NCI-H1417 treated with DMSO at 0.1 percent for 48 hours (cell line): ENCODE measurements around the gene ALPK3.
A peak's percentile ranks its signal among the peaks of the same experiment; 100 is the strongest.

Experiments used
- DNase-seq: peaks from one replicate; lab custom pipeline; 2025; lab: John Stamatoyannopoulos, UW

The ALPK3 gene

DNA sequence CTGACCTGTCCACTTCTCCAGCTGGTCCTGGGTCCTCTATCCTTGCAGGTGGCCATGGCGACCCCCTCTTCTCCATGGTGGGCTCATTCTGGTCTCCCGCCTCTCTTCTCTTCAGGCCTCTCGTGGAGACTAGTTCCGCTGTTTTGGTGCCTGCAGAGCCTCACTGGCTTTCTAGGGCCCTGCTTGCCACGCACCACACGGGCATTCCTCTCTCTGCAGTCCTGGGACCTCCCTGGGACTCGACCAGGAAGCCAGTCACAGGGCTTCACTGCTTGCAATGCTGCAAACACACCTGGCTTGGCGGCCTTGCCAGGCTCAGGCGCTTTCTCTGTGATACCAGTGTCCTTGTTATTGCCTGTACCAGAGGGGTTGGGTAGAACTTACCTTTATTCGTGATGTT, 76.5 kb downstream of the ALPK3 start:
- no peak for DNase-seq

DNA sequence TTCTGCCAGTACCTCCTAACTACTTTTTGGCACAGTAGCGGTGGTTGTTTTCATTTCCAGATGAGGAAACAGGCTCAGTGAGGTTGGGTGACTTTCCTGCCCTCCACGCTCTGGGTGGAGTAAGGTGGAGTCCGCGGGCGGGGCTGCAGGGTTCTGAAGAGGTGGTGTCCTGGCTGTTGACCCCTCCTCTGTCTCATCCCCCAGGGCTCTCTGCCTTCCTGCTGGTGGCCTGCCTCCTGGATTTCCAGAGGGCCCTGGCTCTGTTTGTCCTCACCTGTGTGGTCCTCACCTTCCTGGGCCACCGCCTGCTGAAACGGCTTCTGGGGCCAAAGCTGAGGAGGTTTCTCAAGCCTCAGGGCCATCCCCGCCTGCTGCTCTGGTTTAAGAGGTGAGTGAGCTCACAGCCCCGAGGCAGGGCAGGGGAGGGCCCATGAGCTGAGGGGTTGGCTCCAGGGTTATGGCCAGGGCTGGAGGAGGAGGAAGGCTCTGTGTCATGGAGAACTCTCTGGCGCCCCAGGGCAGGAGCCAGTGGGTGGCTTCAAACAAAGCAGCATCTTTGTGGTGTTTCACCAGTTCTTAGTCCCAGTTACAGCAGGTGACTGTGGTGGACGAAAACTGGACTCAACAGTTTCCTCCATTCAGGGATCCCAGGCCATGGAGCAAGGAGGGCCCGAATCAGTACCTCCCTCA, 77.7 kb downstream of the ALPK3 start:
- no peak for DNase-seq

DNA sequence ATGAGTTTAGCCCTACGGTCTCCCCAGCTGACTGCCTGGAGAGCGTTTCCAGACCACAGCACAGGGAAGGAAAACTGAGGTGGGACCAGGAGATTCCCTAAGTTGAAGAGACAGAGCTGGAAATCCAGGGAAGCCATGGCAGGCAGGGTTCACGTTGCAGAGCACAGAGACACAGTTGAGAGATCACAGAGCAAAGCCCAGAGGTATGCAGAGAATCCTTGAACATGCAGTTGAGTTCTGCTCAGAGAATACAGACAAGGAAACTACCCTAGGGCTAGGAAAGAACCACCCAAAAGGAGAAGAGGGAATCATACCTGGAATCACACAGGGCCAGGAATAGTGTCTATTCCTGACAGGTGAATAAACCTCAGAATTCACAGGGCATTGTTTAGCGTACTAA, 81.6 kb downstream of the ALPK3 start:
- DNase-seq: no peak

DNA sequence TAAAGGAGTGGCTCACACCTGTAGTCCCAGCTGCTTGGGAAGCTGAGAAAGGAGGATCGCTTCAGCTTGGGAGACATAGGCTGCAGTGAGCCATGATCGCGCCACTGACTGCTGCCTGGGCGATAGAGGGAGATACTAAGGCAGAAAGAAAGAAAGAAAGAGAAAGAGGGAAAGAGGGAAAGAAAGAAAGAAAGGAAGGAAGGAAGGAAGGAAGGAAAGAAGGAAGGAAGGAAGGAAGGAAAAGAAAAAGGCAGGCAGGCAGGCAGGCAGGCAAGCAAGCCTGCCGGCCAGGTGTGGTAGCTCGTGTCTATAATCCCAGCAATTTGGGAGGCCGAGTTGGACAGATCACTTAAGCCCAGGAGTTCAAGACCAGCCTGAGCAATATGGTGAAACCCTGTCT, 82.6 kb downstream of the ALPK3 start:
- no peak for DNase-seq

DNA sequence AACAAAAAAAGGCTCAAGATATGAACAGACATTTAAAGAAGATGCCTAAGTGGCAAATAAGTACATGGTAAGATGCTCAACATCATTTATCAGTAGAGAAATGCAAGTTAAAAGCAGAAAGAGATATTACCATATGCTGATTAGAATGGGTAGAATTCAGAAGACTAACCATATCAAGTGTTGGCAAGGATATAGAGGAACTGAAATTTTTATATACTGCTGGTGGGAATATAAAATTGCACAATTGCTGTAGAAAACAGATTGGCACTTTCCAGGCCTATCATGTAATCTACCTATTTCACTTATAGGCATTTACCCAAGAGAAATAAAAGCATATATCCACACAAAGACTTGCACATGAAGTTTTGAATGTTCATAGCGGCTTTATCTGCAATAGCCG, 84.4 kb downstream of the ALPK3 start:
- no peak for DNase-seq

DNA sequence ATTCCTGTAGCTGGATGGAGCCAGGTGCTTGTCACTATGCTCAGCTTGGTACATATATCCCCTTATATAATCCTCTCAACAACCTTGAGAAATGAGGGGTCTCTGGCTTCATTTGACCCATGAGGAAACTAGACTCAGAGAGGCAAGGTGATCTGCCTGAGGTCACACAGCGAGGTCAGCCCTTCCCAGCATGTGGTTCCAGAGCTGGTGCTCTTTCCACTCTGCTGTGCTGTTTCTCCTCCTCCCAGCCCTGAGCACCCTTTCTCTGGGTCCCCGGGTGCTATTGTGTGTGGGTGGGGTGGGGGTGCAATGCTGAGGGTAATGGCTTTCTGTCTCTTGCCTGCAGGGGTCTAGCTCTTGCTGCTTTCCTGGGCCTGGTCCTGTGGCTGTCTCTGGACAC, 86.6 kb downstream of the ALPK3 start:
- DNase-seq: no peak

DNA sequence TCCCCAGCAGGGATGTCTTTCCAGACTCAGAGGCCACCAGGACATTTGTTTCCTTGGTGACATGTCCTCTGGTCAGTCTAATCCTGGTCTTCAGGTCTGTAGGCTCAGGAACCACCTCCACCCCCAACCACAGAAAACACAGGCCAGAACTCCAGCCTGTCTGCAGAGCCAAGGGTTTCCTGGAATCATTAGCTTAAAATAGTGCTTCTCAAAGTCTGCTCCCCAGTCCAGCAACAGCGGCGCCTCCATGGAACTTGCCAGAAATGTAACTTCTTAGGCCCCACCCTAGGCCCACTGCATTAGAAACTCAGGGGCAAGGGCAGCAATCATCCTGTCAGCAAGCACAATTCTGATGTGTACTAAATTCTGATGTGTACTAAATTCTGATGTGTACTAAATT, 87.3 kb downstream of the ALPK3 start:
- no peak for DNase-seq

DNA sequence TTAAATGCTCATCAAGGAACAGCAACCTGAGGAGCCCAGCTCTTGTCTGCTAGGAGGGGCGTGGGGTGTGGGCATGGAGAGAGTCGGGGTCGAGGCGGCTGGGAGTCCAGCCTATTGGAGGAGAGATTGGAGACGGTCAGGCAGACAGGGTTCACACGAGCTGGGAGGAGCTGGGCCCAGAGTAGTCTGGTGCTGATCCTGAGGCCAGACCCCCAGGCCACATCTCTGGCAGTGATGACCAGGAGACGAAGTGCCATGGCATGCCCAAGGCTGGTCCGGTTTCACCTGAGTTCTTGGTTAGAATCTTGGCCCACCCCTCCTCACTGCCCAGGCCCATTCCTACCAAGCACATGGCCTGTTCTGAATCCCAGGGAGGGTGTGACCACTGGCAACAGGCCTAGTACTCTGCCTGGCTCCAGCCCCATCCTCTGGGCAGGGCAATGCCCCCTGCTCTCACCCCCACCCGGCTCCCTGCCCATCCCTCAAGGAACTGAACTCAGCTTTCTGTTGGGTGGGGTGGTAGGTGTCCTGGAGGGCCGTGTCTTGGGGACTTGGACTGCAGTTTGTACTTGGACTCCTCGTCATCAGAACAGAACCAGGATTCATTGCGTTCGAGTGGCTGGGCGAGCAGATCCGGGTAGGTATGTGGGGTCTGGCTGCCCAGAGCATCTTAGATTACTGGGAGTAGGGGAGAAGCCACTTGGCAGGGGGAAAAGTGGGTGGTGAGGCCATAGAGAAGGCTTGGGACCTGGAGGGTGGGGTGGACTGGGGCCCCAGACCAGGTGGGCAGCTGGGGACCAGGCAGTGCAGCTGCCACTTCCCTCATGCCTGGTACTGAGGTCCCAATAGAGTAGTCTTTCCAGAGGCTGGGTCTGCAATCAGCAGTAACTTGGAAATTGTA, 88.1 kb downstream of the ALPK3 start:
- no peak for DNase-seq

DNA sequence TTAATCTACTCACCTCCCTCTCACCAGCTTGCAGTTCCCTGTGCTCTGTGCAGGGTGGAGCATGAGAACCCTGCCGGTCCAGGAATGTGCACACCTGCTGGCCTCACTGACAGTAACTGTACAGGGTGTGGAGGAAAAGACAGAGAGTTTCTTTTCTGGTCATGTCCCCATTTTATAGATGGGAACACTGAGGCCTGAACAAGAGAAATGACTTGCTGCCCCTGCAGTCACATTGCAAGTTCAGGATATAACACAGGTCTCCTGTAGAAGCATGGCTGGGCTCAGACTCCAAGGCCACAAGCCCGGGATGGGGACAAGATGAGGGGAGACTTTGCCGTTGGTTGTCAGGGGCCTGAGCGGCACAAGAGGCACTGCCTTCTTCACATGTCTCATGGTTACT, 90.6 kb downstream of the ALPK3 start:
- no peak for DNase-seq

DNA sequence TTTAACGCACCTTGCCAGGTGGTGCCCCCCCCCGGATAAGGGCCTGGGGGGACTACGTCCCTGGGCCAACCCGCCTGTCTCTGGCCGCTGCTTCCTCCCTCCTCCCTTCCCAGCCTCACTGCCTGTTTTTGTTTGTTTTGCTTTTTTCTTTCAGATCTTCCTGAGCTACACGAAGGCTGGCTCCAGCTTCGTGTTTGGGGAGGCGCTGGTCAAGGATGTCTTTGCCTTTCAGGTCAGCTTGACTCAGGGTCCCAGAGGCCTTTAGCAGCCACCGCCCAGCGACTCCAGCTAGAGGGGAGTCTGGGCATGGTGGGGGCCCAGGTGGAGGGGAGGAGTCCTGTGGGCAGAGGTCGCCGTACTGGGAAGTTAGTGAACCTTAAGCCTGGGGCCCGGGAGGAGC, 91.4 kb downstream of the ALPK3 start:
- no peak for DNase-seq

DNA sequence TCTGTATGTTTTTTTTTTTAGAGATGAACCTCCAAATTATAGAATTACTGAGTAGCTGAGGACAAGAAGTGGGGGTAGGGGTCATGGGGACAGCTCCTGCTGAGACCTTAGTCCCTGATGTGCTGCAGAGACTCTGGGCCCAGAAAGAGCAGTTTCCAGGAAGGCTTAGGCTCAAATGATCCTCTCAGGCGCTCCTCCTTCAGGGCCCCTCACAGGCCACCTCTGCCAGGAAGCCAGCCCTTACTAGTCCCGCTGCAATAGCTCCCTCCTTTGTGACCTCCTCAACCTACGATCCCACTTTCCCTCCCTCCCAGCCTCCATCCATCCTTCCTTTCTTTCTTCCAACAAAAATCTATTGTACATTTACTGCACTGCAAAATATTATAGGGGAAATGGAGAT, 91.9 kb downstream of the ALPK3 start:
- no peak for DNase-seq

DNA sequence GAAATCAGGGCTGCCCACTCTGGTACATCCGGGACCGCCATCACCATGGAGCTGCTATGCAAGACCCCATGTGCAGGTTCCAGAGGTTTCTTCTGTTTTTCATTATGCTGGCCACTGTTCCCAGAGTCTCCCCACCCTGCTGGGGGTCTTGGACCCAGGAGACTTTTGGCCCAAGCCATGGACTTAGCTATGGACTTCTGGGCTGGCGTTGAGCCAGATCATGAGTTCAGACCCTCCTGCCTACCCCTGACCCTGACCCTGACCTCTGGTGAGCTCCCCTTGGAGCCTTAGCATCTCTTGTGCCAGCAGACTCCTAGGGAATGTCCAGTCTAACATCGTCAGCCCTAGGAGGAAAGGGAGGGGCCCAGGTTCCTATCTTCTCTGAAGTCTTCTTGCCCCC, 92.6 kb downstream of the ALPK3 start:
- no peak for DNase-seq

DNA sequence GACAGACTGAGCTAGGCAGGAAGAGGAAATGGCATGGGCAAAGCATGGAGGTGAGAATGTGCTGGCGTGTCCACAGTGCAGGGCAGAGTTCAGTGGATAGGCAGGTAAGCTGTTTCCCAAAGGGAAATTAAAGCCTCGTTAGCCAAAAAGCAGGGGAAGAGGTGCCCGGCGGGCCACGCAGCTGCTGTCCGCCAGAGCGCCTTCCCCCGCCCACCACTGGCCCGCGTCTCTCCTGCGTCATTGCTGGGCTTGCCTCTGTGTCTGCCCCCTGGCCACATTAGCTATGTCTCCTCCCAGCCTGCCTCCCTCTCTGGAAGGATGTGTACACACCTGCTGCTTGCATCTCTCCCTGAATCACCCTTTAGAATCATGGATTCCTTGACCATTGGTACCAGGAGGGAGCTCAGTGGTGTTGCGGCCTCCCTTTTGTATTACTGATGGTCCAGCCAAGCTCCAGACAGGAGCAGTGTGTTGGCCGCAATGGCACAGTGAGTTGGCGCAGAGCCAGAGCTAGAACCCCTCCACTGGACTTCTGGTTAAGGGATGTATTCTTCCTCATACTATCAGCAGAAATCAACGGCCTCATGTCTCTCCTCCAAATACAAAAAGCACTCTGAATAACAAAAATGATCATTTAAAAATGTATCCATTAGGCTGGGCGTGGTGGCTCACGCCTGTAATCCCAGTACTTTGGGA, 93.9 kb downstream of the ALPK3 start:
- DNase-seq: no peak

DNA sequence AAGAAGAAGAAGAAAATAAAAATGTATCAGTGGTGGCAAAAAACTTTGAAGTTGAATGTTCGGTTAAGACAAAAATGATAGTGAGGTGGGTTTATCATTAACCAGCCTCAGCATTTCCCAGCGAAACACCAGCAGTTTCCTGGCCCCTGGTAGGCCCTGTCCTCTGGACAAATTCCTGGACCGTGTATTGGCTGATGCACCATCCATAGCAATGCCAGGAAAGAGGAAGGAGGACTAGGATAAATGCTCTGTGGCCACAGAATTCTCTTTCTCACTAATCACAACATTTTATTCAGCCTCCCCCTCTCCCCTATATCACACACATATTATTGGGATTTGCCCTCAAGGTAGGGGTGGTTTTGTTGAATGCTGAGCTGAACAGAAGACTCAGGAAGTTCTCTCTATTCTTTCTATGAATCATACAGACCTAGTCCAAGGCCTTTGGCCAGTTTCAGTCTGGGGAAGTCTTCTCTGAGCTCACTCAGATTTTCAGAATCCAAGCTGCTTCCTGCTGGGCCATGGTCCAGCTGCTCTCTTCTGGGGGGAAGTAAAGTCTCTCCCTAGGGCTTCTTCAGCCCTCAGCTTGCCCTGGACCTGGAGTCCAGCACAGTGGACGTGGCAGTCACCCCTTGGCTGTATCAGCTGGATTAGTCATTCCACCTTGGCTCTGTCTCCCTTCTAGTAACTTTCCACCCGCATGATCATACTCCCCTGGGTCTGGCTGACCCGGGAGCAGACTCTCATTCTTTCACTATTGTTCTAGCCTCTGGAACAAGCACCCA, 94.9 kb downstream of the ALPK3 start:
- no peak for DNase-seq

DNA sequence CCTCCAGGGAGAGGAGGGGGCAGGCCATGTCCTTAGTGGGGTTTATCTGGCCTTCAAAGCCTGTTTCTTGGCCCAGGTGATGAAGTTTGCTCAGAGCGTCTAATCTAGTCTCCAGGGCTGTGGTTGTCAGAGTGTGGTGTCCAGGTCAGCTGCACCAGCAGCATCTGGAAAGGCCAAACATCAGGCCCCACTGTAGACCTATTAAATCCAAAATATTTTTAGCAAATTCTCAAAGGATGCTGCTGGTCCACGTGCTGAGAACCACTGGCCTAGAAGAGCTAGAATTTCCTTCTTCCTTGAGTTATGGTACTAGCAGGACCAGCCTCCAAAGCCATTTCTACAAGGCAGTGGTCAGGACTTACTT, 96.2 kb downstream of the ALPK3 start:
- DNase-seq: no peak

DNA sequence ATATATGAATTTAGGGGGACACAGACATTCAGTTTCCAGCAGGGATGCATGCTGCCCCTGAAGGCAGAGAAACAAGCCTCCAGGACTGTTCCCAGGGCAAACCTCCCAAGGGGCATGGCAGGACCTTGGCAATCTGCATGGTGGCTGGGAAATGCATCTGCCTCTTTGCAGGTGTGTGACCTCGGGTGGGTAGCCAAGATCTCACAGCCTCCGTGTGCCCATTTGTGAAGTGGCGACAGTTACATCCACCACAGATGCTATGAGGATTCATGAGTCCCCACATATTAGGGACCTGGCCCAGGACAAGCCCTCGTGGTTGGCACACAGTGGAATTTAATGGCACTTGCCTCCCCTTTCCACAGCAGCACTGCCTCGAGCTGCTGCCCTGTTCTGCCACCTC, 97.2 kb downstream of the ALPK3 start:
- DNase-seq: no peak

DNA sequence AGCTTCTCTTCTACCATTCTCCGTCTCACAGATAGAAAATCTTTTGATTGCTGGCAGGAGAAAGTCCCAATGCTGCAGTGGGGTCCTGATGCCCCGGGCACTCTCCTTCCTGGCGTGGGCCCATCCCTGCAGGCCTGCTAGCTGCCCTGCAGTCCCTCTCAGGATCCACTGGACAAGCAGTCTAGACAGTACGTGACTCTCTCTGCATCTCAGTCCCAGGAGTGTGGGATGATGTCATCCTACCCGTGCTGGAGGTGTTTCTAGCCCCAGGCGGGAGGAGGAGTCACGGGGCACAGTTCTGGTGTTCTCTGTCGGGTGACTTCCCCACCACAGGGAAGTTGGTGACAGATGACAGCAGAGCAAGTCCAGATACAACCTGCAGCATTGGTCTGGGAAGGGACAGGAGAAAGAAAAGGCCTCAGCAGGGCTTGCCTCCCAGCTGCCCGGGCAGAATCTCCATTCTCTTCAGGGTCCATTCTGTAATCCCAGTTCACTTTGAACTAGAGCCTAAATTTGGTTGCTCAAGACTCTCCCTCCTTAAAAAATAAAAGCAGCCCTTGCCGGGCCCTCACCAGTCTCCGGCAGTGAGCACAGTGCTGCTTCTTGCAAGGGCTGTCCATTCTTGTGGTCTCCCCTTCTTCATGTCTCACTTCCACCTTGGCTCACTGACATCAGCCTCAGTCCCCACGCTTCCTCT, 97.9 kb downstream of the ALPK3 start:
- DNase-seq: peak; percentile 25

DNA sequence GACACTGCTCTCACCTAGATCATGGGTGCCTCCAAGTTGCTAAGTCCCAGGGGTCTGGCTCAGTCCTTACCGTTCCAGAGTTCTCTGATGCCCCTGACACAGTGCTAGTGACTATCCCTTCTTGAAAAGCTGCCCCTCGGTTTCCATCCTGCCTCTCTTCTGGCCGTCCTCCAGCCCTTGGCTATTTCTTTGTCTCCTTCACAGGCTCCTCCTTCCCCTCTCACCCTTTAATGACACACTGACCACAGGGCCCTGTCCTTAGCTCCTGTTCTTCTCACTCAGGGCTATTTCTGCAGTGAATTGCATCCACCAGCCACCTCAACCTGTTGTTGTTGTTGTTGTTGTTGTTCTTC, 98.4 kb downstream of the ALPK3 start:
- DNase-seq: no peak

DNA sequence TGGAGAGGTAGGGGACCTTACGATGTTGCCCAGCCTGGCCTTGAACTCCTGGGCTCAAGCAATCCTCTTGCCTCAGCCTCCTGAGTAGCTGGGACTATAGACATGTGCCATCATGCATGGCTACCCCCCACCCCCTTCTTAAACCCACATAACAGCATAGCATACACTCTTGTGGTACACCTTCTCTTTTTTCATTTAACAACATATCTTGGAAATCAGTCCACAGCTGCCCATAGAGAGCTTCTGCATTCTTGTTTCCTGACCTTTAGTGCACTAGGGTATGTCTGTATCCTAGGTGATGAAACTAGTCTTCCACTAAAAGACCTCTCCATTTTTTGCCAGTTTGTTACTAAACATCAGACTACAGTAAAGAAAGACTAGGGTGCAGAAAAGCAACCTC, 100.3 kb downstream of the ALPK3 start:
- no peak for DNase-seq

DNA sequence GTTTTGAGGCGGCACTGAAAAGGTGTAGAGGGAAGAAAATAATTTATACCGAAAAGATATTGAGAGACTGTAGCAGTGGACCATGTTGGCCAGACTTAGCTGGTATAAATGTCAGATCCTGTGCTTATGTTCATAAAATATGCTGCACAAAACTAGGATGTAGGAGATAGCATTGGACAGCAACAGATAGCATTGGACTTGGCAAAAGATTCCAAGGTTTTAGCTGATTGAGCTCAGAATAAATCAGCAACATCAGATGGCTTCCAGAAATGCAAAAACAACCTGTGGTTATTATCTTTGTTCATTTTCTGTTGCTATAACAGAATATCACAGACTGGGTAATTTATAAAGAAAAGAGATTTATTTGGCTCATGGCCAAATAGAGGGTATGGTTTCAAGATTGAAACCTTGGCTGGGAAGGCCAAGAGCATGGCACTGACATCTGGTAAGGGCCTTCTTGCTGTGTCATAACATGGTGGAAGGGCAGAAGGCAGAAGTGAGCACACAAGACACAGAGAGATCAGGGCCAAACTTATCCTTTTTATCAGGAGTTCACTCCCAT, 102.0 kb downstream of the ALPK3 start:
- DNase-seq: no peak

DNA sequence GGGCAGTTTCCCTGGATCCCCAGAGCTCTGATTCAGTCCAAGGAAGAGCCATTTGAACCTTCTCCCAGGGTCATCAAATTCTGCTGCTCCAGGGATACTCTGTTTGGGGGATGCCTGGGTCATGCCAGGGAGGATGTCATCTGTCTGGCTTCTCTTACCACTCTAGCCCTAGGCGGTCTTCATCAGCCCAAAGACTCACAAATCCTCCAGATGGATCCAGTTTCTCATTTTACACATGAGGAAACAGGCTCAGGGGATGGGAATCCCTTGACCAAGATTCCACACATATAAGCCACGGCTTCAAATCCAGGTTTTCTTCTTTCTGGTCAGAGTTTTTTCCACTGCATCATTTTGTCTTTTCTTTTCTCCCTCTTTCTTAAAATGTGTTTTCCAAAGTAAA, 104.0 kb downstream of the ALPK3 start:
- DNase-seq: no peak

DNA sequence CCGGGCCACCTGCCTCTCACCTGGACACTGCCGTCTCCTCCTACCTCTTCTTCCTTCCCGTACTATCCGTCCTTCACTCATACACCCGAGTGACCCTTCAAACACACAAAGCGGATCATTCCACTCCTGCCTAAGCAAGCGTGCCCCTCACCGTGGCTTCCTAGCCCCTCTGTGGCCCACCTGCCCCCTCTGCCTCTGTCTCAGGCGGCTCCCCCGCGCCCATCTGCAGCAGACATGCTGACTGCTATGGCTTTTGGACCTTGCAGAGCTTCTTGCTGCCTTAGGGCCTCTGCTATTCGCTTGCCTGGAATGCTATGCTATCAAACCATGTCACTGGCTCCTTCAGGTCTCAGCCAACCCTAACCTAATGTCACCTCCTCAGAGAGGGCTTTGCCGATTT, 105.4 kb downstream of the ALPK3 start:
- DNase-seq: no peak
